GM06990 (cell line): ENCODE data around the gene DARS1.

Source experiments
- DNase-seq: peaks from one replicate; pipeline ENCODE4 v3.0.0-alpha.2; 2011; ENCODE audit not compliant: insufficient read length; ENCODE audit errors: extremely low read depth
- H3K27me3 ChIP-seq: replicated peaks from 2 replicates; pipeline ENCODE4 v1.6.0; 2011; ENCODE audit warnings: low read length; ENCODE audit not compliant: control insufficient read depth, insufficient read depth
- H3K36me3 ChIP-seq: 2 replicates; pipeline ENCODE4 v1.5.1; 2011; ENCODE audit warnings: low read length; ENCODE audit not compliant: control insufficient read depth, insufficient read depth
- H3K4me3 ChIP-seq: replicated peaks from 2 replicates; pipeline ENCODE4 v1.5.1; 2011; ENCODE audit warnings: low read depth, mild to moderate bottlenecking, control low read depth, low read length
- CTCF ChIP-seq: IDR thresholded peaks from 2 replicates; pipeline ENCODE4 v1.5.1; 2011; ENCODE audit warnings: low read length, control low read depth, mild to moderate bottlenecking, inconsistent platforms; ENCODE audit not compliant: insufficient read depth, poor library complexity, severe bottlenecking

The DARS1 gene

GRCh38 chr2:135996304-135996703, 10.9 kb upstream of the DARS1 start:
- no peak overlapping the region for H3K4me3 ChIP-seq
- no peak for DNase-seq
- TF ChIP-seq CTCF, result no peak
- H3K27me3 ChIP-seq, result no peaks in the 10 kb centered on the region
- no peaks in the 10 kb centered on the region for H3K36me3 ChIP-seq

GRCh38 chr2:135994281-135994680, 8.9 kb upstream of the DARS1 start:
- Histone ChIP-seq H3K27me3 (no peaks in the 10 kb centered on the region), H3K36me3 (no peaks in the 10 kb centered on the region), H3K4me3 (no peak overlapping the region)
- DNase-seq, result no peak
- no peak for TF ChIP-seq CTCF

- no peak overlapping the region for H3K4me3 ChIP-seq
- DNase-seq, result no peak
- H3K36me3 ChIP-seq, result no peaks in the 10 kb centered on the region
- no peak for TF ChIP-seq CTCF
- no peaks in the 10 kb centered on the region for H3K27me3 ChIP-seq
These were observed 8.0 kb upstream of the DARS1 start for GRCh38 chr2:135993421-135993820.

- Histone ChIP-seq H3K4me3 (no peak overlapping the region), H3K27me3 (no peaks in the 10 kb centered on the region), H3K36me3 (no peaks in the 10 kb centered on the region)
- DNase-seq, result no peak
- TF ChIP-seq CTCF, result no peak
These were observed 6.4 kb upstream of the DARS1 start for GRCh38 chr2:135991861-135992260.

GRCh38 chr2:135987441-135987840, 2.0 kb upstream of the DARS1 start:
- Histone ChIP-seq H3K27me3 (no peaks in the 10 kb centered on the region), H3K36me3 (no peaks in the 10 kb centered on the region), H3K4me3 (no peak overlapping the region)
- no peak for TF ChIP-seq CTCF
- DNase-seq, result no peak

- TF ChIP-seq CTCF, result no peak
- Histone ChIP-seq H3K36me3 (peaks cover 2% of the 10 kb centered on the region), H3K4me3 (no peak overlapping the region)
These were observed 1.1 kb upstream of the DARS1 start for GRCh38 chr2:135986507-135986906.

More at GRCh38 chr2:135986507-135986906, 1.1 kb upstream of the DARS1 start:
- no peak for DNase-seq
- no peaks in the 10 kb centered on the region for H3K27me3 ChIP-seq
